Cerebellar nuclear complex (tissue), 1 donor: ENCODE measurements around the gene ANKRD30A.
"Not testable (repeated sequence)": the region's sequence is repeated elsewhere in the genome, so short reads cannot be mapped to it uniquely, and the experiment has no call there.

Experiments
- DNase-seq, 2 experiments: peaks; one replicate each; lab custom pipeline; 2025; lab: John Stamatoyannopoulos, UW

Gene ANKRD30A, protein sequence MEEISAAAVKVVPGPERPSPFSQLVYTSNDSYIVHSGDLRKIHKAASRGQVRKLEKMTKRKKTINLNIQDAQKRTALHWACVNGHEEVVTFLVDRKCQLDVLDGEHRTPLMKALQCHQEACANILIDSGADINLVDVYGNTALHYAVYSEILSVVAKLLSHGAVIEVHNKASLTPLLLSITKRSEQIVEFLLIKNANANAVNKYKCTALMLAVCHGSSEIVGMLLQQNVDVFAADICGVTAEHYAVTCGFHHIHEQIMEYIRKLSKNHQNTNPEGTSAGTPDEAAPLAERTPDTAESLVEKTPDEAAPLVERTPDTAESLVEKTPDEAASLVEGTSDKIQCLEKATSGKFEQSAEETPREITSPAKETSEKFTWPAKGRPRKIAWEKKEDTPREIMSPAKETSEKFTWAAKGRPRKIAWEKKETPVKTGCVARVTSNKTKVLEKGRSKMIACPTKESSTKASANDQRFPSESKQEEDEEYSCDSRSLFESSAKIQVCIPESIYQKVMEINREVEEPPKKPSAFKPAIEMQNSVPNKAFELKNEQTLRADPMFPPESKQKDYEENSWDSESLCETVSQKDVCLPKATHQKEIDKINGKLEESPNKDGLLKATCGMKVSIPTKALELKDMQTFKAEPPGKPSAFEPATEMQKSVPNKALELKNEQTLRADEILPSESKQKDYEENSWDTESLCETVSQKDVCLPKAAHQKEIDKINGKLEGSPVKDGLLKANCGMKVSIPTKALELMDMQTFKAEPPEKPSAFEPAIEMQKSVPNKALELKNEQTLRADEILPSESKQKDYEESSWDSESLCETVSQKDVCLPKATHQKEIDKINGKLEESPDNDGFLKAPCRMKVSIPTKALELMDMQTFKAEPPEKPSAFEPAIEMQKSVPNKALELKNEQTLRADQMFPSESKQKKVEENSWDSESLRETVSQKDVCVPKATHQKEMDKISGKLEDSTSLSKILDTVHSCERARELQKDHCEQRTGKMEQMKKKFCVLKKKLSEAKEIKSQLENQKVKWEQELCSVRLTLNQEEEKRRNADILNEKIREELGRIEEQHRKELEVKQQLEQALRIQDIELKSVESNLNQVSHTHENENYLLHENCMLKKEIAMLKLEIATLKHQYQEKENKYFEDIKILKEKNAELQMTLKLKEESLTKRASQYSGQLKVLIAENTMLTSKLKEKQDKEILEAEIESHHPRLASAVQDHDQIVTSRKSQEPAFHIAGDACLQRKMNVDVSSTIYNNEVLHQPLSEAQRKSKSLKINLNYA (N-terminal part only)

DNA sequence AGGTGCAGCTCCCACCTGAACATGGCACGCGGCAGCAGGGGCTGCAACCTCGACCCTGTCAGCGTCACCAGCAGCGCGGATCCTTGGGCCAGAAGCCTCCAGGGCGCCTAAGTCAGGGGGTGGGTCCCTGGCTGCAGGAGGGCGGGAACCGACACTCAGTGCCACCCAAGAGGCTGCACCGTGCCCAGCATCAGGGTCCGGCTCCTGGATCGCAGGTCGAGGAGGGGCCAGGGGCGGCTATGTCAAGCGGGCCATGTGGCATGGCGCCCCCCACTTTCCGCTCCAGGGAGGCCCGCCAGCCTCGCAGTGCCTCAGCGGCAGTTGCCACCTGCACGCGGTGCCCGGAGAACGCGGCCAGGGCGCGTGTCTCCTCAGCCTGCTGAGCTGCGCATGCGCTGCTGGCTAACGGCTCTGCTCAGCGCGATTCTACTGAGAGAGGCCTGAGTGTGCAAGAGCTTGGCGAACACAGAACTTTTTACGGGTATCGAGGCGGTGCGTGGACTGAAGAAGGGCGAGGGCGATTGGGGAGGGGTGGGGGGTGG lies at the start of gene ANKRD30A:
TSS of gene ANKRD30A (plus strand) at position 408 of the 542 bp plus-strand sequence. CDS start 190 bp downstream, outside the sequence.
- DNase-seq: no peak

DNA sequence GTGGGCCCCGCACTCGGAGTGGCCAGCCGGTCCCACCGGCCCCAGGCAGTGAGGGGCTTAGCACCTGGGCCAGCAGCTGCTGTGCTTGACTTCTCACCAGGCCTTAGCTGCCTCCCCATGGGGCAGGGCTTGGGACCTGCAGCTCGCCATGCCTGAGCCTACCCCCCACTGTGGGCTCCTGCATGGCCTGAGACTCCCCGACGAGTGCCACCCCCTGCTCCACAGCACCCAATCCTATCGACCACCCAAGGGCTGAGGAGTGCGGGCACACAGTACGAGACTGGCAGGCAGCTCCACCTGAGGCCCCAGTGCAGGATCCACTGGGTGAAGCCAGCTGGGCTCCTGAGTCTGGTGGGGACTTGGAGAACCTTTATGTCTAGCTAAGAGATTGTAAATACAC lies 49.3 kb upstream of the ANKRD30A start:
- not testable (repeated sequence) for DNase-seq

DNA sequence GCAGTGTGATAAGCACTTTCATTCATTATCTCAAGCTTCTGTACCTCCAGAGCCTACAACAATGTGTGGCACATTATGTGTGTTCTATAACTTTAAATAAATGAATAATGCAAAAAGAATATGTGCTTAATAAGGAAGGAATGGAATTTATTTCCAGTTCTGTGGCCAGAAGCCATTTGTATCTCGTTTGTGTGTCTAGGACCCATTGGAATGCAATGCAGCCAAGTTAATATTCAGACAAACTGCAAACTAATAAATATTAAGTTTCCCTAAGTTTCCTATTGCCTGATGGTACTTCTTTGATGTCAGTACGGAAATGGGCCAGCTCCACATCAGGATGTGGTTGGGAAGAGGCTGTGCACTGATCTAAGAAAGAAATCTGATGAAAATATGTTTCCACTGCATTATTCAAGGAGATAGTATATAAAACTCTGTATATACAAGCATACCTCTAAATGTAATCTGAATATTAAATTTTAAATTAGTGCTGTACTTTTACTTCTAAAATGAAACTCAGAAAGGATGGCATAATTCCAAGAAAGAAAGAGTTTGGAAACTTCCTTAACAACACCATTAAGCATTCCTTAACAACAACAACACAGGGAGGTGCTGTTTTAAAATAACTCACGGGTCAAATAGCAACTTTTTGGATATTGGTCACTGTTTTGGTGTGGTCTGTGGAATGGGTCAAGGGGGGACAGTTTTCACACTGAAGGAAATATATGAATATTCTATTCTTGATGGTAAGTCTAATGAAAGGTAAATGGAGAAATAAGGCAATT lies 29.4 kb upstream of the ANKRD30A start:
- DNase-seq: no peak

DNA sequence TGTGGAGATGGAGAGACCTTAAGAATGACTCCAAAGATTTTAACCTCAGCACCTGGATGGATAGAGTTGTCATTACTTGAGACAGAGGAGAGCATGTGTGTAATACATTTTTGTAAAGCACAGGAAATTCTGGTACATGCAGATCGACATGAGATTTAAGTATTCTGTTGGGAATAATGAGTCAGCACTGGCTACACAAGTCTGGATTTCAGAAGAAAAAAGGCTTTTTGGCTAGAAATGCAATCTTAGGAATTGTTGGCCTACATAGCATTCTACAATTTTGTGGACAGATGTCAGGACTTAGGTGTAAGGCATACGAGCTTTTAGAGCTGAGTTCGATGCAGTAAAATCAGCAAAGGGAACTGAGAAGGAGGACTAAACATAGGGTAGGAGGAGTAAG lies 24.1 kb upstream of the ANKRD30A start:
- no peak for DNase-seq

DNA sequence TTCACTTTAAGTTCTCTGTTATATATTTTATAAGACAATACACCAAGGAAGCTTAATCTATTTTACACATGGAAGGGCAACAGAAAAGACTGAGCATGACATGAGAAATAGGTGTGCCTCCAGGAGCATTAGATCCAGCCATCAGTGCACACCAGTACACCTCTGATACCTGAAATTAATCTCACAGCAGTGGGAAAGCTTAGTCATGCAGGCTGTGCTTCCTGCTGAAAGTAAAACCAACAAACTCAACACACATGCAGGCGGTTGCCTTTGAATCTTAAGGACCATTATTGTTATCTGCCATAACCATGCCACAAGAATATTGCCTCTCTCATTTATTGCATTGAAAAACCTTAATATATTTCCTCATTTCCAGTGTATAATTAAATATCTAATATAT lies 16.4 kb upstream of the ANKRD30A start:
- no peak for DNase-seq

DNA sequence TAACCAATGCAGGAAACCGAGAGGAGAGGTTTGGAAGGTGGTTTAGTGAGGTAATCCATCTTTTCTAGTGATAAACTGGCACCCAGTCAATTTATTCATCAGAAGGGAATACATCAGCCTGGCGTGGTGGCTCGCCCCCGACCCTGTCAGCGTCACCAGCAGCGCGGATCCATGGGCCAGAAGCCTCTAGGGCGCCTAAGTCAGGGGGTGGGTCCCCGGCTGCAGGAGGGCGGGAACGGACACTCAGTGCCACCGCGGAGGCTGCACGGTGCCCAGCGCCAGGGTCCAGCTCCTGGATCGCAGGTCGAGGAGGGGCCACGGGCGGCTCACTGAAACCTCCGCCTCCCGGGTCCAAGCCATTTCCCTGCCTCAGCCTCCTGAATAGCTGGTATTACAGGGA lies 866 bp upstream of the ANKRD30A start:
- no peak for DNase-seq

DNA sequence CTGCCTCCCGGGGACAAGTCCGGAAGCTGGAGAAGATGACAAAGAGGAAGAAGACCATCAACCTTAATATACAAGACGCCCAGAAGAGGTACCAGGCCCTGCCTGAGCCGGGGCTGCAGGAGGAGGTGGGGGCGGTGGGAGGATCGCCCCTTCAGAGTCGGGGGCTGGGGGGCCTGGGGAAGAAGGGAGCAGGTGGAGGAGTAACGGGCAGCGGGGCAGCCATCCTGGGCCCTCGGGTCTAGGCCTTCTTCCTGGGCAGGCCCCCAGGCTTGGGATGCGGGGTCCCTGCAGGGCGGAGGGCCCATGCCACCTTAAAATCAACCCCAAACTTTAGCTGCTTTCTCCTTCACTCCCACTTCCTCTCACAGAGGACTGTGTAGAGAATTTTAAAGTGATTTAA lies 523 bp downstream of the ANKRD30A start:
- no peak for DNase-seq

DNA sequence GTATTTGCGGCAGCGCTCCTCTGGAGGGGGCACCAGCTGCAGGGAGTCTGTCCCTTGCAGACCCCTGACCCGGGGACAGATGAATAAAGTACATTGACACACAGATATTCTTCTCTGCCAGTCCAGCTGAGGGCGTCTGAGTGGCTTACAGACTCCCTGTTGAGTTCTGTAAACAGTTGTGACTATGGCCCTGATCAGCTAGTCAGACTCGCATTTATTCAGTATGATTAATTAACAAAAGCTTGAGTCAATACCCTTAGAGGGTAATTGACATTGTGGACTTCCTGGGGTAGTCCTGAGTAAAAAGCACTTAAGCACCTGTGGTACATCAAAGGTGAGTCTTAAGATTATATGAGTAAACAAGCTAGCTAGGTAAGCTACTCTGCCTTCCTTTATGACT lies 21.0 kb downstream of the ANKRD30A start:
- no peak for DNase-seq

DNA sequence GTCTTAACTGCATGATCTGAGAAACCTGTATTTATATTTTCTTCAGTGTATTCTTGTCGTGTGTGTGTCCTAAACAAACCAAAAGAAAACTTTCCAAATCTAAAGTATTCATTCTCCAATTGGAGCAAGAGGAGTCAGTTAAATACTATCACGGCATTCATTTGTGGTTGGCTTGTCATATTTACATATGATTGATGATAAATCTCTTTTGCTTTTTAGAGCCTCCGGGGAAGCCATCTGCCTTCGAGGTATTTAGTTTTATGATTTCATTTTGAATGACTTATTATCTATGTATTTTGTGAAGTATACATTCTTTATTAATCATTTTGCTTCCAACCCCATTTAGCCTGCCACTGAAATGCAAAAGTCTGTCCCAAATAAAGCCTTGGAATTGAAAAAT lies 37.0 kb downstream of the ANKRD30A start:
- not testable (repeated sequence) for DNase-seq

DNA sequence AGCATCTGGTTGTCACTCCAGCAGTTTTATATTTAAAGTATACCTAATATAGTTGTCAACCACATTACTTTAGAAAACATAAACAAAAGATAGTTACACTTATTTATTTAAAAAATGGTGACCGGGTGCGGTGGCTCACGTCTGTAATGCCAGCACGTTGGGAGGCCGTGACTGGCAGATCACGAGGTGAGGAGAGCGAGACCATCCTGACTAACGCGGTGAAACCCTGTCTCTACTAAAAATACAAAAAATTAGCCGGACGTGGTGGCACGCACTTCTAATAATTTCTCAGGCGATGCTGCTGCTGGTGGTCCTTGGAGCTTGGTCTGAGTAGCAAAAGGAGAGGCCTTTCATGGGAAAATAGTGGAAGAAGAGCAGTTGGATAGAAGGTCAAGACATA lies 46.5 kb downstream of the ANKRD30A start:
- not testable (repeated sequence) for DNase-seq

DNA sequence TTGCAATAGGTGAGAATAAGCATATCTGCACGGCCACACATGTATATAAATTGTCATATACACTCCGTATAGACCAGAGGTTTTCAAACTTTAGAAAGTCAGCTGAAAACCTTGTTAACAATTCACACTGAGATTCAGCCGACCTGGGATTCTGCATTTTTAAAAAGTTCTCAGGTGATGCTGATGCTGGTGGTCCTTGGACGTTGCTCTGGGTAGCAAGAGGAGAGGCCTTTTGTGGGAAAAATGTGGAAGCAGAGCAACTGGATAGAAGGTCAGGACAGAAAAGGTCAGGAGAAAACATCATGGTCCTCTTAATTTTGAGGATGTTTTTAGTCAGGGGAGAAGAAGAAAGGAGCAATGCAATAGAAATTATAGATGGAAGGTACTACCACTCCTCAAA lies 52.9 kb downstream of the ANKRD30A start:
- DNase-seq: not testable (repeated sequence)

DNA sequence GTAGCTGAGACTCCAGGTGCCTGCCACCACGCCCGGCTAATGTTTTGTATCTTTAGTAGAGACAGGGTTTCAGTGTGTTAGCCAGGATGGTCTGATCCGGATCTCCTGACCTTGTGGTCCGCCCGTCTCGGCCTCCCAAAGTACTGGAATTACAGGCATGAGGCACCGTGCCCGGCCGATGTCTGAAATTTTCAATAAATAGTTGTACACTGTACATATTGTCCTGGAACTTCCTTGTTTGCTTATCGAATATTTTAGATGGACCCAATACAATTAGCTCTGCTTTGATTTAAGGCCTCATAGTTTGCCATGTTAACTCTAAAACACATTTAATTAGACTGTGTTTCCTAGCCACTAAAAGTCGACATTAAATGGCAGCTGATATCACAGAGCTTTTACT lies 57.3 kb downstream of the ANKRD30A start:
- not testable (repeated sequence) for DNase-seq

DNA sequence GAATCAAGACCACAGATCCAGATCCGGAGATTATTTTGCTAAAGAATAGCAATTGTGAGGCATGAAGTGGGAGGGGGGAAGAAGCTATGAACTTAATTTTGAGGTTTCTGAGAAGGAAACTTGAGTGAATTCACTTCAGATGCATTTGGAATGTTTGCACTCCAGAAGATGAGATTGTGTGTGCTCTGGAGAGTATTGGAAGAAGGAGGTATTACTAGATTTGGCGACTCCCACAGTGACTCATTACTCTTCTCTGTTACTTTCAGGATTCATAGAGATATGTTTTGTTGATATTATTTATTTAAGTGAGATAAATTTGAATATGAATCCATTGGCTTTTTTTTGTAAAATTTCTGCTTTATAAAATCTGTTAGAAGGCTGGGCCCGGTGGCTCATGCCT lies 80.7 kb downstream of the ANKRD30A start:
- DNase-seq: no peak

DNA sequence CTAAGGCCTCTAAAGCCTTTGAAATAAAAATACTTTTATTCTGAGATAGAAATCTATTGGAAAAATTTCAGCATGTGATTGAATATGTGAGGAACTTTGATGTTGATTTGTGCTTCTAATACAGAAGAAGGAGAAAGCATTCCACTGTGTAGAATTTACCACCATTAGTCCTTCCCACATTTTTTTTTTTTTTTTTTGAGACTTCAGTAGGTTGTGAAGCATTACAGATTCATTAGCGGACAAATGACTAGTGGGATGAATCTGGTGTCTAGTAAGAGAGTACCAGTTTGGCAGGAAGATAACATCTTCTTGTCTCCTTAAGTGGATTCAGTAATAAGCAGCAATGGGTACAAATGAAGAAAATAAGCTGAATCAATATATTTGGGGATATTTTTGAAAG lies 95.5 kb downstream of the ANKRD30A start:
- DNase-seq: no peak

DNA sequence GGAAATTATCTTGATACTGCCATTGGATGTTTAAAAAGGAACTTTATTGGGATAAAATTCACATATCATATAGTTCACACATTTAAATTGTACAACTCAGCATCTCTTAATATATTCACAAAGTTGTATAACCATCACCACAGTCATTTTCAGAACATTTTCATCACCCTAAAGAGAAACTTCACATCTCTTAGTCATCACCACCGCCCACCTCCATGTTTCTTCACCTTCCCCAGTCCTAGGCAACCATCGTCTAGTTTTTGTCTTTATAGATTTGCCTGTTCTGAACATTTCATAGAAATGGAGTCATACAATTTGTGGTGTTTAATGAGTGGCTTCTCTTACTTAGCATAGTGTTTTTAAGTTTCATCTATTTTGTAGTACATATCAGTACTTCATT lies 96.6 kb downstream of the ANKRD30A start:
- no peak for DNase-seq

DNA sequence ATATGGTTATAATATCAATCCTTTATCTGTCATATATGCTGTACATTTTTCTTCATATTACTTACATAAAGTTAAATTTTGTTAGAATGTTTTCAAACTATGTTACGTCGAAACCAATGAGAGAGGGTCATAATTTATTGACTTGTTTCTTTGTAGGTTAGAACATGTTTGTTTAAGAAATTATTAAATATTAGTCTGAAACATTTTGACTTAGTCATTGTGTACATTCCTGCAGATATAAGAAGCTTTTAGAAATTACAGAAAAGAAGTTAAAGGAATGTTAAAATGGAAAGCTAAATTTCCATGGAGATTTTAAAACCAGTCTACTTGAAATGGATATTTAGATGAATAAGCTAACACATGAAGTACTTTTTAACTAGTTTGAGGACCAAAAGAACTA lies 99.8 kb downstream of the ANKRD30A start:
- no peak for DNase-seq

DNA sequence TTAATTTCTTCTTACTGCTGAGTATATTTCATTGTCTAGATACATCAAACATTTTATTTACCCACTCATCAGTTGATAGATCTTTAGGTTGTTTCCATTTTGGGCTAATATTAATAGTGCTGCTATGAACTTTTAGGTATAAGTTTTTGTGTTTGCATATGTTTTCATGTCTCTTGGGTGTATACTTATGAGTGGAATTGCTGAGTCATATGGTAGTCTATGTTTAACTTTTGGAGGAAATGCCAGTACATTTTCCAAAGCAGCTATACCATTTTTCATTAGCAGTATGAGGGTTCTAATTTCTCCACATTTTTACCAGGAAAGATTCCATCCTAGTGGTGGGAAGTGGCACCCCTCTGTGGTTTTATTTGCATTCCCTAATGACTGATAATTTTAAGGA lies 101.1 kb downstream of the ANKRD30A start:
- DNase-seq: no peak

DNA sequence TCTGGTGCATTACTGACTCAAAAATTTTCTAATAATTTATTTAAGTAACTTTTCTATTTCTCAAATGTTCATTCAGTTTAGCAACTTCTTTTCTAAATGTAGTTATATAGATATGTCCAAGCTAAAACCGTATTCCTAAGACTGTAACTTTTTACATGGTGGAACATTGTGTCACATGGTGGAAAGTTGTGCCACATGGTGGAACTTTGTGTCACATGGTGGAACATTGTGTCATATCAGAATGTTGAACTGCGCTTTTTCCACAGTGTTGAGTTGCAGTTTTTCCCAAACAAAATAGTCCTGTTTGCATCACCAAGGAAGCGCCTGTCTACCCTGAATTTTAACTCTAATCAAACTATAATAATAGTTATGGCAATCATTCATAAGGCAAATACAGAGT lies 109.3 kb downstream of the ANKRD30A start:
- no peak for DNase-seq

DNA sequence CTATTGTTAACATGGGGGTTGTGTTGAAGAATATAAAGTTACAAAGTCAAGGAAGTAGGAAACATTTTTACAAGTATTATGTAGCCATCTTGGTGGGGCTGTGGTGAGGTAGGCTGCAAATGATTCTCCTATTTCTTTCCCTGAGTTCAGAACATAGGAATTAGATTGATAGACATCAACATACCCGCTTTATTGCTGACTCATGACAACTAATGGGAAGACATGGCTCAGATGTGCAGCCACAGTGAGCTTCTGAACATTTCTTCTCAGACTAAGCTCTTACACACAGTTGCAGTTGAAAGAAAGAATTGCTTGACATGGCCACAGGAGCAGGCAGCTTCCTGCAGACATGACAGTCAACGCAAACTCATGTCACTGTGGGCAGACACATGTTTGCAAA lies 110.7 kb downstream of the ANKRD30A start:
- DNase-seq: no peak

DNA sequence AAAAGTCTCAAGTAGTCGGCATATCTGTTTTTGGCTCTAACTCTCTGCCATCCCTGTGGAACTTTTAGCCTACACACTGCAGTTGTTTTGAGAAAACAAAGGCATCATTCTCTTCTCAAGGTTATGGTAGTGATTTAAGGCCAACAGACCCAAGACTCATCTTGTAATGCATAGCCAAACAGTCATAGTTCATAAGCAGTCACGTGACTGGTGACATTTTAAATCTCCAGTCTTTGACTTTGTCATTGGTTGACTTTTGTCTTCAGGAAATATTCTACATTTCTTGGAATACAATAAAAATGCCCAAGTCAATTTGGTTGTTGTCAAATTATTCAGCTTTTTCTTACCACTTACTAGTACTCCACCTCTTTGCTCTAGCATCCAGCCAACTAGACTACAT lies 114.8 kb downstream of the ANKRD30A start:
- DNase-seq: no peak

DNA sequence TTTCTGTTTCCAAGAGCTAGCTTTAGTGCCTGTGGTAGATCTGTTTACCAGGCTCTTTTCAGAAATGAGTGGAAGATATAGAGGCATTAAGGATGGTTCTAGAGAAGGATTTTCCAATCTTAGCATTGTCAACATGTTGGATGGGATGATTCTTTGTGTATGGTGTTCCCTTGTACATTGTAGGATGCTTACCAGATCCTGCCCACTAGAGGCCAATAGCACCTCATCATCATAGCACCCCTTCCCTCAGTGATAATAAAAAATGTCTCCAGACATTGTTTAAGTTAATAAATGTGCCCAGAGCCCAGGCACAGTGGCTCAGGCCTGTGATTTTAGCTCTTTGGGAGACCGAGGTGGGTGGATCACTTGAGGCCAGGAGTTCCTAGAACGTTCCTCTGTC lies 121.2 kb downstream of the ANKRD30A start:
- DNase-seq: no peak
